Smooth muscle cell (in vitro differentiated cells): ENCODE measurements around the gene XXYLT1. TPM values are rescaled to one million over a fixed set of nuclear protein-coding genes. Genes with fewer than 3 reads are reported as not detected.

Experiments
- DNase-seq: peaks from one replicate; lab custom pipeline; 2025; ENCODE audit not compliant: unreplicated experiment; lab: John Stamatoyannopoulos, UW
- H2AFZ ChIP-seq: fragments of 200-600 bp; sonication (generic); 2 replicates; pipeline ENCODE4 v1.6.0; 2016; ENCODE audit warnings: antibody characterized with exemption, low read depth, mild to moderate bottlenecking
- H3F3A ChIP-seq: fragments of 200-600 bp; sonication (generic); 2 replicates; pipeline ENCODE4 v1.6.0; 2017; ENCODE audit warnings: antibody characterized with exemption, low read depth
- H3K27ac ChIP-seq: fragments of 200-600 bp; sonication (generic); 2 replicates; pipeline ENCODE4 v1.5.1; 2016; ENCODE audit warnings: low read depth, mild to moderate bottlenecking
- H3K27me3 ChIP-seq: fragments of 200-600 bp; sonication (generic); 2 replicates; pipeline ENCODE4 v1.6.1; 2016; ENCODE audit warnings: low read depth, mild to moderate bottlenecking
- H3K36me3 ChIP-seq: fragments of 200-600 bp; sonication (generic); 2 replicates; pipeline ENCODE4 v1.5.1; 2016; ENCODE audit warnings: low read depth
- H3K4me1 ChIP-seq: fragments of 200-600 bp; sonication (generic); 2 replicates; pipeline ENCODE4 v1.5.1; 2016; ENCODE audit warnings: low read depth
- H3K4me2 ChIP-seq: fragments of 200-600 bp; sonication (generic); 2 replicates; pipeline ENCODE4 v1.6.0; 2016; ENCODE audit warnings: mild to moderate bottlenecking
- H3K4me3 ChIP-seq: fragments of 200-600 bp; sonication (generic); 2 replicates; pipeline ENCODE4 v1.5.1; 2016; ENCODE audit warnings: mild to moderate bottlenecking
- H3K79me2 ChIP-seq: fragments of 200-600 bp; sonication (generic); 2 replicates; pipeline ENCODE4 v1.6.0; 2016; ENCODE audit warnings: low read depth, mild to moderate bottlenecking
- H3K9ac ChIP-seq: fragments of 200-600 bp; sonication (generic); 2 replicates; pipeline ENCODE4 v1.6.0; 2016; ENCODE audit warnings: low read depth
- H3K9me3 ChIP-seq: fragments of 200-600 bp; sonication (generic); replicated peaks from 2 replicates; pipeline ENCODE4 v1.5.1; 2016; ENCODE audit warnings: low read depth
- H4K20me1 ChIP-seq: fragments of 200-600 bp; sonication (generic); 2 replicates; pipeline ENCODE4 v1.6.0; 2016; ENCODE audit warnings: low read depth
- WGBS: methylation state at CpG from one replicate; pipeline ENCODE4 v1.1.7; 2016; ENCODE audit warnings: low lambda C conversion rate; 5-methylcytosine and 5-hydroxymethylcytosine counted together
- polyA plus RNA-seq: library from polyadenylated mRNA; unstranded; fragments of >200 nt; fragmentation: Nextera tagmentation; extraction: Ambion mirVana; gene quantifications from 2 replicates; pipeline ENCODE4 v1.2.1, GENCODE V29; 2016
- total RNA-seq: library from RNA; depleted of rRNA; stranded (reverse); fragments of >200 nt; gene quantifications from 2 replicates; pipeline ENCODE4 v1.2.3, GENCODE V29; 2014
- TF ChIP-seq, protein P1 (sequence below): fragments of 200-600 bp; sonication (generic); IDR thresholded peaks from 2 replicates; pipeline ENCODE4 v1.5.1; 2017; ENCODE audit warnings: borderline replicate concordance, mild to moderate bottlenecking, antibody characterized with exemption; ENCODE audit not compliant: insufficient read depth, poor library complexity, severe bottlenecking

Gene XXYLT1
- total and polyA plus RNA-seq, 2 experiments from 2014 or later: 22.2 to 35.4 TPM

GRCh38 chr3:195263925-195264600, 6.9 kb downstream of the XXYLT1 start:
- Histone ChIP-seq H3K9ac (no peak overlapping the region), H2AFZ (no peak overlapping the region), H3K27me3 (no peaks in the 10 kb centered on the region), H3K4me1 (peaks cover 5% of the 10 kb centered on the region), H3K79me2 (peaks cover 11% of the 10 kb centered on the region), H3K27ac (peak overlapping the region; percentile 56), H3K4me2 (peak overlapping the region; percentile 68), H3F3A (peaks cover 13% of the 10 kb centered on the region), H3K9me3 (no peaks in the 10 kb centered on the region), H4K20me1 (peaks cover 8% of the 10 kb centered on the region), H3K4me3 (no peak overlapping the region), H3K36me3 (no peaks in the 10 kb centered on the region)
- no peak for DNase-seq
- 87% methylated on average over 10 of the region's 10 CpGs for WGBS
- TF ChIP-seq, protein P1, sequence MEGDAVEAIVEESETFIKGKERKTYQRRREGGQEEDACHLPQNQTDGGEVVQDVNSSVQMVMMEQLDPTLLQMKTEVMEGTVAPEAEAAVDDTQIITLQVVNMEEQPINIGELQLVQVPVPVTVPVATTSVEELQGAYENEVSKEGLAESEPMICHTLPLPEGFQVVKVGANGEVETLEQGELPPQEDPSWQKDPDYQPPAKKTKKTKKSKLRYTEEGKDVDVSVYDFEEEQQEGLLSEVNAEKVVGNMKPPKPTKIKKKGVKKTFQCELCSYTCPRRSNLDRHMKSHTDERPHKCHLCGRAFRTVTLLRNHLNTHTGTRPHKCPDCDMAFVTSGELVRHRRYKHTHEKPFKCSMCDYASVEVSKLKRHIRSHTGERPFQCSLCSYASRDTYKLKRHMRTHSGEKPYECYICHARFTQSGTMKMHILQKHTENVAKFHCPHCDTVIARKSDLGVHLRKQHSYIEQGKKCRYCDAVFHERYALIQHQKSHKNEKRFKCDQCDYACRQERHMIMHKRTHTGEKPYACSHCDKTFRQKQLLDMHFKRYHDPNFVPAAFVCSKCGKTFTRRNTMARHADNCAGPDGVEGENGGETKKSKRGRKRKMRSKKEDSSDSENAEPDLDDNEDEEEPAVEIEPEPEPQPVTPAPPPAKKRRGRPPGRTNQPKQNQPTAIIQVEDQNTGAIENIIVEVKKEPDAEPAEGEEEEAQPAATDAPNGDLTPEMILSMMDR: no peak

DNA sequence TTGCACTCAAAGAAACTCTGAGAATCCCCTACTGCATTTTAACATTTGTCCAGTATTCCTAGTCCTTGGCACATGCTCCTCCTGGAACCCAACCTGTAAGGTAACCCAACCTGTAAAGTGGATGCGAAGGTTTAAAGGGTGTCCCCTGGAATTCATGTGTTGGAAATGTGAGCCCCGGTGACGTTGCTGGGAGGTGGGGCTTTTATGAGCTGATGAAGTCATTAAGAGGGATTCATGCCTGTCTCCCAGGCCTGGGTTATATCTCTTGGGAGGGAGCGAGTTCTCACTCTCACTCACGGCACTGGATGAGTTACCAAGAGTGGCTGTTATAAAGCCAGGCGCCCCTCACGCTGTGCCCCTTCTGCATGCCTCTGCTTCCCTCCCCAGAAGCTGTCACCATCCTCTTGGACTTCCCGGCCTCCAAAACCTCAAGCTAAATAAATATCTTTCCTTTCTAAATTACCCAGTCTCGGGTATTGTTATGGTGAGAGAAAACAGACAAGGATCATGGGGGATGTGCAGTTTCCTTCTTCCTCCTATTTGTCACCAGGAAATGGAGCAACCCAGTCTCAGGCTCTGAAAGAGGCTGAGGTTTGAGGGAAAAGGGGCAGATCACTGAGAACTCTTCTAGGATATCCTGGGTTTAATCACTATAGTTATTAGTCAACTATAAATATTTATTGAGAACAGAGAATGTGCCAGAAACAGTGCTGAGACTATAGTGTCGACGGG, 7.6 kb downstream of the XXYLT1 start:
- H3K9me3 ChIP-seq: no peaks in the 10 kb centered on the region
- WGBS: 45% methylated on average over 11 of the region's 11 CpGs
- H3K4me3 ChIP-seq: no peak overlapping the region
- H3F3A ChIP-seq: peaks cover 20% of the 10 kb centered on the region
- no peak overlapping the region for H3K9ac ChIP-seq
- no peaks in the 10 kb centered on the region for H3K27me3 ChIP-seq
- H4K20me1 ChIP-seq: peaks cover 4% of the 10 kb centered on the region
- no peaks in the 10 kb centered on the region for H3K36me3 ChIP-seq
- TF ChIP-seq, protein P1: no peak
- peak overlapping the region; percentile 56 for H3K27ac ChIP-seq
- no peak for DNase-seq
- peak overlapping the region; percentile 68 for H3K4me2 ChIP-seq
- peaks cover 12% of the 10 kb centered on the region for H3K4me1 ChIP-seq
- peaks cover 4% of the 10 kb centered on the region for H3K79me2 ChIP-seq
- no peak overlapping the region for H2AFZ ChIP-seq

DNA sequence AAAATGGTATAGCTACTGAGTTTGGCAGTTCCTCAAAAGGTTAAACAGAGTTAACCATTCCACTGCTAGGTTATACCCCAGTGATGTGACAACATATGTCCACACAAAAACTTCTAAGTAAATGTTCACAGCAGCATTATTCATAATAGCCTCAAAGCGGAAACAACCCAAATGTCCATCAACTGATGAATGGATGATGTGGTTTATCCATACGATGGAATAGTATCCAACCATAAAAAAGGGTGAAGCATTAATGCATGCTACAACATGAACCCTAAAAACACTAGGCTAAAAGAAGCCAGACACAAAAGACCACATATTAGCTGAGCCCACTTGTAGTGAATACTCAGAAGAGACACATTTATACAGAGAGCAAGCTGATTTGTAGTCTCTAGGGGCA, 9.0 kb downstream of the XXYLT1 start:
- H3K4me1 ChIP-seq: peaks cover 14% of the 10 kb centered on the region

More for the DNA sequence above, 9.0 kb downstream of the XXYLT1 start:
- no peak for DNase-seq
- Histone ChIP-seq H2AFZ (no peak overlapping the region), H4K20me1 (peaks cover 4% of the 10 kb centered on the region), H3K9me3 (no peaks in the 10 kb centered on the region), H3K9ac (no peak overlapping the region), H3K4me3 (no peak overlapping the region), H3F3A (peaks cover 27% of the 10 kb centered on the region), H3K27ac (no peak overlapping the region), H3K36me3 (no peaks in the 10 kb centered on the region), H3K79me2 (peaks cover 3% of the 10 kb centered on the region), H3K27me3 (no peaks in the 10 kb centered on the region), H3K4me2 (no peak overlapping the region)
- 97% methylated on average over 2 of the region's 2 CpGs for WGBS
- TF ChIP-seq, protein P1: no peak
